Smooth muscle cell (in vitro differentiated cells): ENCODE data around the gene RNF8. TPM values are rescaled to one million over a fixed set of nuclear protein-coding genes. Genes with fewer than 3 reads are reported as not detected.
A peak's percentile ranks its signal among the peaks of the same experiment; 100 is the strongest.
"Not testable (repeated sequence)": the region's sequence is repeated elsewhere in the genome, so short reads cannot be mapped to it uniquely, and the experiment has no call there.

Source experiments
- DNase-seq: peaks from one replicate; lab custom pipeline; 2025; ENCODE audit not compliant: unreplicated experiment; lab: John Stamatoyannopoulos, UW
- H2AFZ ChIP-seq: fragments of 200-600 bp; sonication (generic); 2 replicates; pipeline ENCODE4 v1.6.0; 2016; ENCODE audit warnings: antibody characterized with exemption, low read depth, mild to moderate bottlenecking
- H3F3A ChIP-seq: fragments of 200-600 bp; sonication (generic); 2 replicates; pipeline ENCODE4 v1.6.0; 2017; ENCODE audit warnings: antibody characterized with exemption, low read depth
- H3K27ac ChIP-seq: fragments of 200-600 bp; sonication (generic); 2 replicates; pipeline ENCODE4 v1.5.1; 2016; ENCODE audit warnings: low read depth, mild to moderate bottlenecking
- H3K27me3 ChIP-seq: fragments of 200-600 bp; sonication (generic); 2 replicates; pipeline ENCODE4 v1.6.1; 2016; ENCODE audit warnings: low read depth, mild to moderate bottlenecking
- H3K36me3 ChIP-seq: fragments of 200-600 bp; sonication (generic); 2 replicates; pipeline ENCODE4 v1.5.1; 2016; ENCODE audit warnings: low read depth
- H3K4me1 ChIP-seq: fragments of 200-600 bp; sonication (generic); 2 replicates; pipeline ENCODE4 v1.5.1; 2016; ENCODE audit warnings: low read depth
- H3K4me2 ChIP-seq: fragments of 200-600 bp; sonication (generic); 2 replicates; pipeline ENCODE4 v1.6.0; 2016; ENCODE audit warnings: mild to moderate bottlenecking
- H3K4me3 ChIP-seq: fragments of 200-600 bp; sonication (generic); 2 replicates; pipeline ENCODE4 v1.5.1; 2016; ENCODE audit warnings: mild to moderate bottlenecking
- H3K79me2 ChIP-seq: fragments of 200-600 bp; sonication (generic); 2 replicates; pipeline ENCODE4 v1.6.0; 2016; ENCODE audit warnings: low read depth, mild to moderate bottlenecking
- H3K9ac ChIP-seq: fragments of 200-600 bp; sonication (generic); 2 replicates; pipeline ENCODE4 v1.6.0; 2016; ENCODE audit warnings: low read depth
- H3K9me3 ChIP-seq: fragments of 200-600 bp; sonication (generic); replicated peaks from 2 replicates; pipeline ENCODE4 v1.5.1; 2016; ENCODE audit warnings: low read depth
- H4K20me1 ChIP-seq: fragments of 200-600 bp; sonication (generic); 2 replicates; pipeline ENCODE4 v1.6.0; 2016; ENCODE audit warnings: low read depth
- WGBS: methylation state at CpG from one replicate; pipeline ENCODE4 v1.1.7; 2016; ENCODE audit warnings: low lambda C conversion rate; 5-methylcytosine and 5-hydroxymethylcytosine counted together
- polyA plus RNA-seq: library from polyadenylated mRNA; unstranded; fragments of >200 nt; fragmentation: Nextera tagmentation; extraction: Ambion mirVana; gene quantifications from 2 replicates; pipeline ENCODE4 v1.2.1, GENCODE V29; 2016
- total RNA-seq: library from RNA; depleted of rRNA; stranded (reverse); fragments of >200 nt; gene quantifications from 2 replicates; pipeline ENCODE4 v1.2.3, GENCODE V29; 2014
- TF ChIP-seq, protein P1 (sequence below): fragments of 200-600 bp; sonication (generic); IDR thresholded peaks from 2 replicates; pipeline ENCODE4 v1.5.1; 2017; ENCODE audit warnings: borderline replicate concordance, mild to moderate bottlenecking, antibody characterized with exemption; ENCODE audit not compliant: insufficient read depth, poor library complexity, severe bottlenecking

The RNF8 gene
- total and polyA plus RNA-seq, 2 experiments from 2014 or later: 16.7 to 23.6 TPM

DNA sequence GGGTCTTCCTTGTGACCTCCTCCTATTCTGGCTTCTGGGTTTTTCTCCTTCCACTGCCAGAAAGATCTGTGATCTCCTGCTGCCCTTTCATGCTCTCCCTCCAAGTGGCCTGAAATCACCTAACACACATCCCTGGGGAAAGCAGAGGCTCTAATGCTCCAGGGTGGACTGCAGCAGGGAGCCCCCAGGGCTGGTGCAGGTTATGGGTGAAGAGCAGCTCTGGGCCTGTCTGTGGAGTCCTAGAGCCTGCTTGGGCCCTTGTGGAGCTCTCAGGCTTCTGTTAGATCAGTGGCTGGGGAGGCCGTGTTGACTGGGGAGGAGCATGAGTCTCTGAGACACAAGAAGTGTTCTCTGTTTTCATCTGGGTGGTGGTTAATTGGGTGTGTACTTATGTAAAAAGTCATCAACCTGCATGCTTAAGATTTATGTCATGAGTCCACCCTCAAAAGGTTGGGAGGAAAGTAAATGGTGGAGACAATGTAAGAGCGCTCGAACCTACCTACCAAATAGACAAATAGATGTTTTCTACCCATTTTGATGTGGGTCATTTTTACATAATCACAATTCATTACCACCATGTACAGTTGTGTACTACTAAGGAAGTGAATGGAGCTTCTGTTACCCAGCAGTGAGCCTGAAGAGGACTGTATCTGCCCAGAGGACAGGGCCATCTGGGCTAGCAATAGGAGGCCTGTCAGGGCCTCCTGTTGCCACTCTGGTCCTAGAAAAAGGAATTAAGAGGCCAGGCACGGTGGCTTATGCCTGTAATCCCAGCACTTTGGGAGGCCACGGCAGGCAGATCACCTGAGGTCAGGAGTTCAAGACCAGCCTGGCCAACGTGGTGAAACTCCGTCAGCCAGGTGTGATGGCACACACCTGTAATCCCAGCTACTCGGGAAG lies 32.0 kb upstream of the RNF8 start:
- Histone ChIP-seq H3K27me3 (no peaks in the 10 kb centered on the region), H3K79me2 (no peaks in the 10 kb centered on the region), H3F3A (no peaks in the 10 kb centered on the region), H3K36me3 (no peaks in the 10 kb centered on the region), H3K4me3 (no peak overlapping the region), H3K4me1 (no peaks in the 10 kb centered on the region), H2AFZ (no peak overlapping the region), H3K4me2 (no peak overlapping the region), H3K9ac (no peak overlapping the region), H3K27ac (peak overlapping the region; percentile 41), H4K20me1 (no peaks in the 10 kb centered on the region), H3K9me3 (no peaks in the 10 kb centered on the region)
- TF ChIP-seq, protein P1, sequence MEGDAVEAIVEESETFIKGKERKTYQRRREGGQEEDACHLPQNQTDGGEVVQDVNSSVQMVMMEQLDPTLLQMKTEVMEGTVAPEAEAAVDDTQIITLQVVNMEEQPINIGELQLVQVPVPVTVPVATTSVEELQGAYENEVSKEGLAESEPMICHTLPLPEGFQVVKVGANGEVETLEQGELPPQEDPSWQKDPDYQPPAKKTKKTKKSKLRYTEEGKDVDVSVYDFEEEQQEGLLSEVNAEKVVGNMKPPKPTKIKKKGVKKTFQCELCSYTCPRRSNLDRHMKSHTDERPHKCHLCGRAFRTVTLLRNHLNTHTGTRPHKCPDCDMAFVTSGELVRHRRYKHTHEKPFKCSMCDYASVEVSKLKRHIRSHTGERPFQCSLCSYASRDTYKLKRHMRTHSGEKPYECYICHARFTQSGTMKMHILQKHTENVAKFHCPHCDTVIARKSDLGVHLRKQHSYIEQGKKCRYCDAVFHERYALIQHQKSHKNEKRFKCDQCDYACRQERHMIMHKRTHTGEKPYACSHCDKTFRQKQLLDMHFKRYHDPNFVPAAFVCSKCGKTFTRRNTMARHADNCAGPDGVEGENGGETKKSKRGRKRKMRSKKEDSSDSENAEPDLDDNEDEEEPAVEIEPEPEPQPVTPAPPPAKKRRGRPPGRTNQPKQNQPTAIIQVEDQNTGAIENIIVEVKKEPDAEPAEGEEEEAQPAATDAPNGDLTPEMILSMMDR: no peak
- 90% methylated on average over 8 of the region's 8 CpGs for WGBS
- DNase-seq: no peak

DNA sequence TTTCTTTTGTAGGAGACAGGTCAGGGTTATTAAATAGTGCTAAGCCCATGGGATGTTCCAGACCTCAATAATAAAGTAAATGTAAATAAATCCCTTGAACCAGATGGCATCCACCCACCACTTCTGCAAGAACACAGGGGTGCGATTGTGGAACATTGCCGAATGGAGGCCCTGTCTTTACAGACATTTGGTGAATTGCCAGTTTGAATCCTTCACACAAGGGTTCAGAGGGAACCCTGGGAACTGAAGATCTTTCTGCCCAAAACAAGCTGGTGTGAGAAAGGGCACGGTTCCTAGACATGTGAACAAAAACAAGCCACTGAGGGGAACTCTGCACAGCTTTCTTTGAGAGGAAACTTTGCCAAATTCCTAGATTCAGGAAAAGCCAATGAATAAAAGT lies 30.2 kb upstream of the RNF8 start:
- DNase-seq: no peak
- H3K9me3 ChIP-seq: no peaks in the 10 kb centered on the region
- H3K27me3 ChIP-seq: no peaks in the 10 kb centered on the region
- H2AFZ ChIP-seq: no peak overlapping the region
- H3K4me2 ChIP-seq: no peak overlapping the region
- H3K9ac ChIP-seq: no peak overlapping the region
- no peaks in the 10 kb centered on the region for H3K36me3 ChIP-seq
- H3K27ac ChIP-seq: no peak overlapping the region
- no peak overlapping the region for H3K4me3 ChIP-seq
- no peaks in the 10 kb centered on the region for H4K20me1 ChIP-seq
- TF ChIP-seq, protein P1: no peak
- 59% methylated on average over 3 of the region's 3 CpGs for WGBS
- no peaks in the 10 kb centered on the region for H3K4me1 ChIP-seq
- H3K79me2 ChIP-seq: no peaks in the 10 kb centered on the region
- H3F3A ChIP-seq: no peaks in the 10 kb centered on the region

DNA sequence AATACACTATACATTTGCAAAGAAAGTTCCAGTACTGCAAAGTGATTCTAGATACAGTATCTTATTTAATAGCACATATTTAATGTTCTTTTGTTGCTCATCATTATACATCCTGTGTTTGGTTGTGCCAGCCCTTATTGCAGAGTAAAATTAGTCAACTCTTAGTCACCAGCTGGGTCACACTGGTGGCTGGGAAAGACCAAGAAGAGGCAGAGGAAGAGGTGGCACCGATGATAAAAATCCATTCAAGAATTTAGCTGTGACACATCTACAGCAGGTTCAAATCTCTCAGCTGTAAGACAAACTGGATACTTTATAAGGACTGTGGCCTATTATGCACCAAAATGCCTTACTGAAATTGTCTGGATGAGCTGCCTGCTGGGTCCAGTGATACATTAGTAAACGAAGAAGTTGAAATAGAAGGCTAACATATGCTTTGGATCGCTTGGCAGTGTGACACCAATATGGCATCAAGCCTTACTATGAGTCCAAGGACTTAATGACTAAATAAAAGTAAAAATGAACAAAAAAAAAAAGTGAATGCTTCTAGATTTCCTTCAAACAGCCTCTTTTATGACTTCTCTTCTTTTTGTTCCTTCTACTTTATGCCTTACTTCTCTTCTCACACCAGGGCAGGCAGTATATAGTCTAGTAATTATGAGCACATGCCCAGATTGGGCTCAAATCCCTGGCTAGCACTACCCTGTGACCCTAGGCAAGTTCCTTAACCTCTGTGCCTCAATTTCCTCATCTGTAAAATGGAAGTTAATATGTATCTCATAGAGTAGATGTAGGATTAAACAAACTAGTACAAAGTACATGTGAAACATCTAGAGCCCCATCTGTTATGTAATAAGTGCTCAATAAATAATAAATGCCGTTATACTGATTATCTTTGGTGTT lies 29.4 kb upstream of the RNF8 start:
- H3K27ac ChIP-seq: no peak overlapping the region
- TF ChIP-seq, protein P1: no peak
- no peaks in the 10 kb centered on the region for H3K9me3 ChIP-seq
- WGBS: 81% methylated on average over 4 of the region's 4 CpGs
- no peak overlapping the region for H3K9ac ChIP-seq
- H3K27me3 ChIP-seq: no peaks in the 10 kb centered on the region
- no peak overlapping the region for H2AFZ ChIP-seq
- H3K4me1 ChIP-seq: no peaks in the 10 kb centered on the region
- H3F3A ChIP-seq: no peaks in the 10 kb centered on the region
- no peaks in the 10 kb centered on the region for H3K79me2 ChIP-seq
- DNase-seq: no peak
- no peak overlapping the region for H3K4me2 ChIP-seq
- no peak overlapping the region for H3K4me3 ChIP-seq
- no peaks in the 10 kb centered on the region for H3K36me3 ChIP-seq
- H4K20me1 ChIP-seq: no peaks in the 10 kb centered on the region

DNA sequence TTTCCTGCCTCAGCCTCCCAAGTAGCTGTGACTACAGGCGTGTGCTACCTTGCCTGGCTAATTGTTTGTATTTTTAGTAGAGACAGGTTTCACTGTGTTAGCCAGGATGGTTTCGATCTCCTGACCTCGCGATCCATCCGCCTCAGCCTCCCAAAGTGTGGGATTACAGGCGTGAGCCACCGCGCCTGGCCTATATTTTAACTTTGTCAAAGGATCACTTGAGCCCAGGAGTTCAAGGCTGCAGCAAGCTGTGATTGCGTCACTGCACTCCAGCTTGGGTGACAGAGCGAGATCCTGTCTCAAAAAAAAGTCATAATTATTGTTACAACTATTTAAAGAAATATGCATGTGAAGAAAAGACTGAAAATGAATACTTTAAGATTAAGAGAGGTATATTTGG lies 23.4 kb upstream of the RNF8 start:
- DNase-seq, H3F3A ChIP-seq, H3K36me3 ChIP-seq, H3K4me3 ChIP-seq, H3K4me2 ChIP-seq, H3K79me2 ChIP-seq, H3K27ac ChIP-seq, H3K27me3 ChIP-seq, H3K9me3 ChIP-seq, H4K20me1 ChIP-seq, H3K9ac ChIP-seq, H3K4me1 ChIP-seq, H2AFZ ChIP-seq: not testable (repeated sequence)
- 97% methylated on average over 10 of the region's 10 CpGs for WGBS
